C4-2B (cell line): ENCODE measurements around the gene DDX3X.
"Not testable (repeated sequence)": the region's sequence is repeated elsewhere in the genome, so short reads cannot be mapped to it uniquely, and the experiment has no call there.

Experiments
- H3K27ac ChIP-seq: fragments of 450-650 bp; 2 replicates; pipeline ENCODE4 v1.5.1; 2017
- CTCF ChIP-seq: fragments of 450-650 bp; conservative IDR thresholded peaks from 2 replicates; pipeline ENCODE4 v1.5.1; 2017; ENCODE audit warnings: mild to moderate bottlenecking
- ZFX ChIP-seq: fragments of 450-650 bp; IDR thresholded peaks from 2 replicates; pipeline ENCODE4 v1.6.1; 2017

DDX3X gene

GRCh38 chrX:41388543-41388942 lies 54.6 kb downstream of the DDX3X start:
- TF ChIP-seq ZFX (no peak), CTCF (no peak)
- H3K27ac ChIP-seq: no peak overlapping the region

- H3K27ac ChIP-seq: no peak overlapping the region
Observed at GRCh38 chrX:41389311-41389888, 55.4 kb downstream of the DDX3X start.

GRCh38 chrX:41390576-41390975 lies 56.6 kb downstream of the DDX3X start:
- not testable (repeated sequence) for H3K27ac ChIP-seq

More at GRCh38 chrX:41389311-41389888, 55.4 kb downstream of the DDX3X start:
- TF ChIP-seq ZFX: no peak
- no peak for TF ChIP-seq CTCF

- H3K27ac ChIP-seq: no peak overlapping the region
- TF ChIP-seq ZFX: no peak
- no peak for TF ChIP-seq CTCF
Observed at GRCh38 chrX:41391606-41392005, 57.6 kb downstream of the DDX3X start.

- no peak for TF ChIP-seq CTCF
- no peak for TF ChIP-seq ZFX
- no peak overlapping the region for H3K27ac ChIP-seq
Observed at GRCh38 chrX:41394293-41394692, 60.3 kb downstream of the DDX3X start.

GRCh38 chrX:41397219-41397618 lies 63.3 kb downstream of the DDX3X start:
- TF ChIP-seq ZFX (no peak), CTCF (no peak)

GRCh38 chrX:41397768-41398167 lies 63.8 kb downstream of the DDX3X start:
- TF ChIP-seq ZFX (no peak), CTCF (no peak)
- H3K27ac ChIP-seq: no peak overlapping the region

More at GRCh38 chrX:41397219-41397618, 63.3 kb downstream of the DDX3X start:
- H3K27ac ChIP-seq: no peak overlapping the region

- not testable (repeated sequence) for H3K27ac ChIP-seq
Observed at GRCh38 chrX:41402556-41402955, 68.6 kb downstream of the DDX3X start.

- H3K27ac ChIP-seq: no peak overlapping the region
- no peak for TF ChIP-seq ZFX
- TF ChIP-seq CTCF: no peak
Observed at GRCh38 chrX:41405551-41405950, 71.6 kb downstream of the DDX3X start.
